K562 (cell line): Measurements from ENCODE around the gene KDELR3. TPM values are rescaled to one million over a fixed set of nuclear protein-coding genes. Genes with fewer than 3 reads are reported as not detected.

Source experiments
- ATAC-seq: fragments of 200-7000 bp; cut with Tn5 transposase; 3 replicates; pipeline ENCODE4 v1.9.1; 2020; ENCODE audit warnings: moderate library complexity
- BruUV-seq: library from RNA; stranded (reverse); fragments of 400-500 nt; replicated peaks from 2 replicates; lab custom pipeline; 2021; lab: Mats Ljungman, UMichigan
- CTCF ChIA-PET: fragments of 300-600 bp; formaldehyde crosslinking; extraction: SDS; loops from one replicate; lab custom pipeline; 2021; ENCODE audit warnings: low intra/inter-chr PET ratio; lab: Yijun Ruan, JAX
- POLR2A ChIA-PET: fragments of 300-600, 350-650 bp; sonication (Branson Sonifier 250); formaldehyde crosslinking; extraction: SDS; loops from one replicate; lab custom pipeline; 2021; ENCODE audit warnings: antibody characterized with exemption, inconsistent platforms; lab: Yijun Ruan, JAX
- DNase-seq, 4 experiments: peaks; one replicate each; pipeline versions ENCODE4 v3.0.0 to v3.0.0-alpha.2; 2011 to 2018; ENCODE audit warnings: low spot score in 3 of 4, mixed read lengths in 3 of 4; ENCODE audit errors: extremely low read depth in 1 of 4
- FAIRE-seq: peaks from 2 replicates; lab custom pipeline; 2011; peaks lifted over from hg19 to GRCh38; lab: Jason Lieb, UNC
- H2AFZ ChIP-seq: 2 replicates; pipeline ENCODE4 v1.6.0; 2011; ENCODE audit warnings: low read depth, low read length, control low read depth, inconsistent platforms
- H3K27ac ChIP-seq: fragments of 200-600 bp; 3 replicates; pipeline ENCODE4 v1.8.0; 2011; ENCODE audit warnings: low read depth, mild to moderate bottlenecking, control low read depth, inconsistent platforms, low read length, moderate library complexity, mixed read lengths; ENCODE audit errors: extremely low read depth
- H3K27me3 ChIP-seq, 2 experiments: fragments of 300-600 bp in 1 of 2; 2 replicates in 1 of 2; 3 replicates in 1 of 2; pipeline versions ENCODE4 v1.6.0 to v1.8.0; 2011; ENCODE audit warnings: inconsistent platforms in 2 of 2, low read length in 2 of 2, mild to moderate bottlenecking in 1 of 2, mixed read lengths in 1 of 2, moderate library complexity in 1 of 2; ENCODE audit not compliant: control insufficient read depth in 2 of 2, insufficient read depth in 2 of 2
- H3K36me3 ChIP-seq: fragments of 300-600 bp; 3 replicates; pipeline ENCODE4 v1.8.0; 2011; ENCODE audit warnings: mild to moderate bottlenecking, low read length, inconsistent platforms; ENCODE audit not compliant: control insufficient read depth, insufficient read depth
- H3K4me1 ChIP-seq, 2 experiments: fragments of 200-600 bp in 1 of 2; replicated peaks in 1 of 2; 2 replicates in 1 of 2; 3 replicates in 1 of 2; pipeline versions ENCODE4 v1.5.1 to v1.8.0; 2011; ENCODE audit warnings: inconsistent platforms in 2 of 2, low read length in 2 of 2, mild to moderate bottlenecking in 1 of 2, mixed read lengths in 1 of 2, moderate library complexity in 1 of 2; ENCODE audit not compliant: control insufficient read depth in 2 of 2, insufficient read depth in 2 of 2
- H3K4me2 ChIP-seq: 2 replicates; pipeline ENCODE4 v1.6.1; 2011; ENCODE audit warnings: low read length, control low read depth, inconsistent platforms, mixed read lengths; ENCODE audit not compliant: insufficient read depth
- H3K4me3 ChIP-seq: fragments of 200-600 bp; sonication (generic), shearing (Covaris generic); 2 replicates; pipeline ENCODE4 v1.5.1; 2016; ENCODE audit warnings: control low read depth, inconsistent platforms
- H3K79me2 ChIP-seq: fragments of 200-600 bp; 3 replicates; pipeline ENCODE4 v1.8.0; 2011; ENCODE audit warnings: low read length, inconsistent platforms; ENCODE audit not compliant: control insufficient read depth, insufficient read depth
- H3K9ac ChIP-seq, 2 experiments: 2 replicates each; pipeline versions ENCODE4 v1.6.0 to v1.6.1; 2011; ENCODE audit warnings: low read depth in 2 of 2, low read length in 2 of 2, control low read depth in 1 of 2, inconsistent platforms in 1 of 2, mild to moderate bottlenecking in 1 of 2, mixed read lengths in 1 of 2; ENCODE audit not compliant: insufficient read depth in 1 of 2
- H3K9me1 ChIP-seq: one replicate; pipeline ENCODE4 v1.6.0; 2011; ENCODE audit warnings: inconsistent platforms, mild to moderate bottlenecking, low read length, moderate library complexity; ENCODE audit not compliant: control insufficient read depth, insufficient read depth
- H3K9me3 ChIP-seq: replicated peaks from 2 replicates; pipeline ENCODE4 v1.5.1; 2011; ENCODE audit warnings: low read depth, low read length, inconsistent platforms; ENCODE audit not compliant: control insufficient read depth, insufficient read depth
- H4K20me1 ChIP-seq: replicated peaks from 2 replicates; pipeline ENCODE4 v1.6.1; 2011; ENCODE audit warnings: low read length, inconsistent platforms, mixed read lengths; ENCODE audit not compliant: control insufficient read depth, insufficient read depth
- BMI1 ChIP-seq: fragments of 150-350 bp; IDR thresholded peaks from 2 replicates; pipeline ENCODE4 v1.6.1; 2014; ENCODE audit warnings: low read length
- CAMTA2 ChIP-seq: fragments of 250-450 bp; sonication (Bioruptor Pico); conservative IDR thresholded peaks from 2 replicates; pipeline ENCODE4 v1.5.1; 2022
- CBX2 ChIP-seq: fragments of 200-600 bp; sonication (generic); IDR thresholded peaks from one replicate; pipeline ENCODE4 v1.6.1; 2012; ENCODE audit warnings: mild to moderate bottlenecking, low read length, inconsistent platforms; ENCODE audit not compliant: insufficient read depth, poor library complexity, severe bottlenecking
- CHAMP1 ChIP-seq: fragments of 450-650 bp; IDR thresholded peaks from 2 replicates; pipeline ENCODE4 v1.6.1; 2016; ENCODE audit warnings: mild to moderate bottlenecking
- E2F4 ChIP-seq: sonication (generic); formaldehyde crosslinking; IDR thresholded peaks from 2 replicates; pipeline ENCODE4 v1.8.0; 2022; ENCODE audit warnings: mild to moderate bottlenecking, low read depth, missing genetic modification reagents
- EWSR1 ChIP-seq: fragments of 450-650 bp; IDR thresholded peaks from 2 replicates; pipeline ENCODE4 v1.6.1; 2018; ENCODE audit warnings: borderline replicate concordance, mild to moderate bottlenecking, low read depth, moderate library complexity; ENCODE audit not compliant: partially characterized antibody
- HMGXB4 ChIP-seq: sonication (generic); formaldehyde crosslinking; IDR thresholded peaks from 2 replicates; pipeline ENCODE4 v1.8.1; 2023; ENCODE audit warnings: mild to moderate bottlenecking, missing genetic modification reagents
- ILK ChIP-seq: fragments of 450-650 bp; IDR thresholded peaks from 2 replicates; pipeline ENCODE4 v1.6.1; 2016; ENCODE audit warnings: missing genetic modification characterization, low read depth, mild to moderate bottlenecking, missing compliant biosample characterization, moderate library complexity, borderline replicate concordance
- MXD1 ChIP-seq: fragments of 250-450 bp; sonication (Bioruptor Pico); IDR thresholded peaks from 2 replicates; pipeline ENCODE4 v1.8.0; 2021; ENCODE audit warnings: borderline replicate concordance, mild to moderate bottlenecking, moderate library complexity; ENCODE audit not compliant: poor library complexity, severe bottlenecking
- PML ChIP-seq: IDR thresholded peaks from 2 replicates; pipeline ENCODE4 v1.6.1; 2012; ENCODE audit warnings: low read length, inconsistent platforms
- POLR2A ChIP-seq: fragments of 450-650 bp; conservative IDR thresholded peaks from 2 replicates; pipeline ENCODE4 v1.6.1; 2016
- POLR2AphosphoS5 ChIP-seq: IDR thresholded peaks from 2 replicates; pipeline ENCODE4 v1.6.1; 2011; ENCODE audit warnings: mild to moderate bottlenecking, low read depth, low read length, moderate library complexity; ENCODE audit not compliant: control insufficient read depth, insufficient read depth
- POLR2H ChIP-seq: IDR thresholded peaks from 2 replicates; pipeline ENCODE4 v1.6.1; 2016; ENCODE audit warnings: missing genetic modification characterization, low read depth, mild to moderate bottlenecking, control low read depth, missing compliant biosample characterization, moderate library complexity
- SMARCA5 ChIP-seq: fragments of 450-650 bp; IDR thresholded peaks from 2 replicates; pipeline ENCODE4 v1.6.1; 2016
- TGIF2 ChIP-seq: sonication (generic); formaldehyde crosslinking; IDR thresholded peaks from 2 replicates; pipeline ENCODE4 v1.8.1; 2022; ENCODE audit warnings: mild to moderate bottlenecking, missing genetic modification reagents, moderate library complexity
- ZBTB17 ChIP-seq: fragments of 450-650 bp; formaldehyde crosslinking; IDR thresholded peaks from 2 replicates; pipeline ENCODE4 v1.4.0; 2020; ENCODE audit warnings: mild to moderate bottlenecking
- ZZZ3 ChIP-seq: fragments of 450-650 bp; IDR thresholded peaks from 2 replicates; pipeline ENCODE4 v1.6.1; 2016; ENCODE audit warnings: antibody characterized with exemption, mild to moderate bottlenecking, moderate library complexity
- WGBS: fragments of 100-300 bp; shearing (Covaris generic); methylation state at CpG from one replicate; pipeline ENCODE4 v1.1.6; 2016; ENCODE audit warnings: low coverage, mixed read lengths; ENCODE audit not compliant: insufficient coverage; ENCODE audit errors: missing lambda C conversion rate; 5-methylcytosine and 5-hydroxymethylcytosine counted together
- in situ Hi-C: fragments of 300-500 bp; cut with MboI; formaldehyde crosslinking; loops from 4 replicates; pipeline ENCODE4 v1.15.0; 2018; ENCODE audit warnings: inconsistent platforms, mixed read lengths
- intact Hi-C: fragments of 100-400 bp; cut with micrococcal nuclease; formaldehyde crosslinking; loops from 2 replicates; pipeline ENCODE4 v1.14.2; 2022
- polyA plus RNA-seq, 8 experiments: library from polyadenylated mRNA; depleted of rRNA in 4 of 8; stranded (reverse) in 5 of 8; unstranded in 3 of 8; fragments of >200 nt; fragmentation: Nextera tagmentation in 2 of 8; fragmentation: Illumina TruSeq in 1 of 8; extraction: Ambion mirVana in 2 of 8; extraction: Trizol in 1 of 8; gene quantifications; 2 replicates each; pipeline versions ENCODE4 v1.2.1 to v1.2.3, GENCODE V29; 2011 to 2014; ENCODE audit warnings: inconsistent platforms in 1 of 8, missing spikeins in 1 of 8
- total RNA-seq, 7 experiments: library from RNA; depleted of rRNA in 6 of 7; stranded (reverse); fragments of >200 nt in 6 of 7; fragmentation: Illumina TruSeq in 2 of 7; extraction: Trizol in 2 of 7; gene quantifications; 2 replicates each; pipeline versions ENCODE4 v1.2.1 to v1.2.3, GENCODE V29; 2011 to 2021; ENCODE audit warnings: low replicate concordance in 1 of 7

The KDELR3 gene
- total and polyA plus RNA-seq, 9 of the 15 experiments (the other 6 are each of a cell fraction or from before 2014, with no cell fraction given): 7.1 to 44.8 (median 9.6) TPM

GRCh38 chr22:38482662-38483308, 14.9 kb downstream of the KDELR3 start:
- ATAC-seq (no peak; the same call in 2 of the 3 replicates), FAIRE-seq (no peak)
- TSS peak; percentile 41 for BruUV-seq
- no peak for TF ChIP-seq SMARCA5
- peak; percentile 53; the same call in 1 of the 2 replicates for TF ChIP-seq POLR2AphosphoS5
- TF ChIP-seq EWSR1: peak; percentile 47
- TF ChIP-seq PML: 0 out of 2 replicates have a peak, but pooled peaks have one; percentile 13
- TF ChIP-seq CAMTA2 (CRISPR knock-in tag): 0 out of 2 replicates have a peak, but pooled peaks have one; percentile 36
- TF ChIP-seq MXD1: no peak
- TF ChIP-seq BMI1: no peak
- no peak for TF ChIP-seq TGIF2
- no peak for TF ChIP-seq ILK (tag)
- no peak for TF ChIP-seq ZBTB17 (CRISPR knock-in tag)
- no peak for TF ChIP-seq CHAMP1
- TF ChIP-seq HMGXB4 (CRISPR knock-in tag): no peak
- TF ChIP-seq POLR2H (tag): no peak
- peak; percentile 14 for TF ChIP-seq POLR2A
- TF ChIP-seq E2F4 (CRISPR knock-in tag): no peak
- TF ChIP-seq CBX2: no peak
- TF ChIP-seq ZZZ3: no peak

More at GRCh38 chr22:38482662-38483308, 14.9 kb downstream of the KDELR3 start:
- no peaks in the 10 kb centered on the region for H4K20me1 ChIP-seq
- 92% methylated on average over 6 of the region's 6 CpGs for WGBS
- H3K4me3 ChIP-seq: no peak overlapping the region
- H3K9me3 ChIP-seq: no peaks in the 10 kb centered on the region
- POLR2A ChIA-PET: interaction anchor here (1.2 kb wide), 1 partner anchor 15 kb away, joined by 5 read pairs; the partner anchor contains the start of gene KDELR3
- no peak for DNase-seq
- CTCF ChIA-PET: no interaction called here
- H3K4me1 ChIP-seq: no peaks in the 10 kb centered on the region
- intact Hi-C loops (no loop called here), in situ Hi-C loops (no loop called here)
- no peak overlapping the region for H3K9ac ChIP-seq
- peaks cover under 1% of the 10 kb centered on the region for H3K9me1 ChIP-seq
- no peak overlapping the region for H3K27ac ChIP-seq
- no peak overlapping the region for H2AFZ ChIP-seq
- H3K36me3 ChIP-seq: peaks cover 68% of the 10 kb centered on the region
- H3K4me2 ChIP-seq: no peak overlapping the region
- no peaks in the 10 kb centered on the region for H3K27me3 ChIP-seq
- no peaks in the 10 kb centered on the region; the same call in 2 of the 3 replicates for H3K79me2 ChIP-seq
